ENCODE measurements around the gene CYBA.
"Not testable (repeated sequence)": the region's sequence is repeated elsewhere in the genome, so short reads cannot be mapped to it uniquely, and the experiment has no call there.

CYBA gene

DNA sequence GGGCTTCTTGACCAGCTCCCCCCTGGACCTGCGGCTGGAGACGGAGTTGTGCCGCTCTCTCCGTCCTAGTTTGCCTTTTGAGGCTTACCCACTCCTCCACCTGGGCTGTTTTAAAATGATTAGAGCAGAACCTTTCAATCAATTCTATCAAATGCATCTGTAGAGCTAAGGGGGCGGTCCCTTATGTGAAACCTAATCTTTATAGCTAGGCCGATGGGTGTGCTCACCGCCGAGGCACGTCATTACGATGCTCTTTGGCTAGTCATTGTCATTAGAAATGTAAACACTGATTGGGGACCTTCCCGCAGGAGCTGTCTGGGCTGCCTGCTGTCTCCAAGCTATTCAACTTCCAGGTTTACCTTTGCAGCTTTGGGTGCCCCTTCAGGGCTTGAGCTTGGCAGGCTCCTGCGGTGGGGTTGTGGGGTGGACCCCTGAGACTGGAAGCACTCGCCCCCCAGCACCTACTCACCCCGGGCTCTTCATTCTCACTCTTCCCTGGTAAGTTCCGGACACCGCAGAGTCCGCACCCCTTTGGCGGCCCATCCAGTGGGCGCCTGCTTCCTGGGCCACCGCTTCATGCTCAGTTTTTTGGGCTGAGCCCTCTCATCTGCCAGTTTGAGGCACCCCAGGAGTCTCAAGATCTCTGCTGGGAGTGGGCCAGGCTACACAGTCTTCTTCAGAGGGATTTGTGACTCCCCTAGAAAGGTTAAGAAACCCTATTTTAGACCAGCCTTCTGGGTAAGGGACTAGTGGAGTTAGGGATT, 33.4 kb downstream of the CYBA start:
- Mint-ChIP-seq H3K36me3 (ENCODE audit: low read depth) (peaks cover 12% of the 10 kb centered on the region), H3K27ac (no peak overlapping the region), H3K4me1 (ENCODE audit: low read depth) (peaks cover 19% of the 10 kb centered on the region), H3K27me3 (ENCODE audit: low read depth) (no peaks in the 10 kb centered on the region), H3K4me3 (no peak overlapping the region), H3K9me3 (no peaks in the 10 kb centered on the region)
- DNase-seq (ENCODE audit: low spot score): no peak

DNA sequence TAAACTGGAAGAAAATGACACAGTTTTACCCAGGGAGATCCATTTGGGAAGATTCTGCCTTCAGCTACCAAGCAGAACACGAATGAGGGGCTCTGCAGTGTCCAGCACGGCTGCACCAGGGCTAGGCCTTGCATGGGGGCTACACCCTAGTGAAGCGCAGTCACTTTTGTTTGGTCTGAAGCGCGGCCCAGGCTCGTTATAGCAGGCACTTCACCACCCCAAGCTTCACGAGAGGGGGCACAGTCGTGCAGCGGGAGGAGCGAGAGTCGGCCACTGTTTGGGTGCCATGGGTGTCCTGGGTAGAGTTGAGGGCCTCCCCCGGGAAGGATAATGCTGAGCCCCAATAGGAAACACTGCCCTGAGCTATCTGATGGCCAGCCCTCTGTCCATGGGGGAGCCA, 34.1 kb downstream of the CYBA start:
- Mint-ChIP-seq H3K9me3 (no peaks in the 10 kb centered on the region), H3K36me3 (ENCODE audit: low read depth) (peaks cover 12% of the 10 kb centered on the region), H3K4me1 (ENCODE audit: low read depth) (peaks cover 19% of the 10 kb centered on the region), H3K27ac (no peak overlapping the region), H3K4me3 (no peak overlapping the region), H3K27me3 (ENCODE audit: low read depth) (no peaks in the 10 kb centered on the region)
- DNase-seq (ENCODE audit: low spot score): no peak

DNA sequence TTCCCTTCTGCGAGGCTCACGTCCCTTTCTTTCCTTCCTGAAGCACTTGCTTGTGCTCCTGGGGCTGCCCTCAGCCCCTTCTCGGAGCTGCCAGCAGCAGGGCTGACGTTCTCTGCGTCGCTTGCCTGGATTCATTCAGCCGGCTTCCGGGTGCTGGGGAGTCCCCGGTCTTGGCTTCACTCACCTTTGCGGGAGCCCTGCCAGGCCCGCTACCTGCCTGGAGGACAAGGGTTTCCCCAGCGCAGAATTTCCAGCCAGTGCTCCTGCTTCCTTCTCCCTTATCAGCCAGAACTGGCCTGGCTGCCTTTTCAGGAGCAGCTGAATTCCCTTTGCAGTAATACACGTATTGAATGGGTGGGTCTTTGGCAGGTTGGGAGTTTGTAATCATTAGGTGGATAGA, 34.5 kb downstream of the CYBA start:
- Mint-ChIP-seq H3K4me3 (no peak overlapping the region), H3K9me3 (no peaks in the 10 kb centered on the region), H3K36me3 (ENCODE audit: low read depth) (peaks cover 12% of the 10 kb centered on the region), H3K27ac (no peak overlapping the region), H3K4me1 (ENCODE audit: low read depth) (peaks cover 19% of the 10 kb centered on the region), H3K27me3 (ENCODE audit: low read depth) (no peaks in the 10 kb centered on the region)
- no peak for DNase-seq (ENCODE audit: low spot score)

GRCh38 chr16:88614818-88615580, 35.9 kb downstream of the CYBA start:
- no peak for DNase-seq (ENCODE audit: low spot score)
- Mint-ChIP-seq H3K9me3 (no peaks in the 10 kb centered on the region), H3K4me1 (ENCODE audit: low read depth) (peaks cover 14% of the 10 kb centered on the region), H3K4me3 (no peak overlapping the region), H3K36me3 (ENCODE audit: low read depth) (peaks cover 22% of the 10 kb centered on the region), H3K27me3 (ENCODE audit: low read depth) (no peaks in the 10 kb centered on the region), H3K27ac (no peak overlapping the region)

DNA sequence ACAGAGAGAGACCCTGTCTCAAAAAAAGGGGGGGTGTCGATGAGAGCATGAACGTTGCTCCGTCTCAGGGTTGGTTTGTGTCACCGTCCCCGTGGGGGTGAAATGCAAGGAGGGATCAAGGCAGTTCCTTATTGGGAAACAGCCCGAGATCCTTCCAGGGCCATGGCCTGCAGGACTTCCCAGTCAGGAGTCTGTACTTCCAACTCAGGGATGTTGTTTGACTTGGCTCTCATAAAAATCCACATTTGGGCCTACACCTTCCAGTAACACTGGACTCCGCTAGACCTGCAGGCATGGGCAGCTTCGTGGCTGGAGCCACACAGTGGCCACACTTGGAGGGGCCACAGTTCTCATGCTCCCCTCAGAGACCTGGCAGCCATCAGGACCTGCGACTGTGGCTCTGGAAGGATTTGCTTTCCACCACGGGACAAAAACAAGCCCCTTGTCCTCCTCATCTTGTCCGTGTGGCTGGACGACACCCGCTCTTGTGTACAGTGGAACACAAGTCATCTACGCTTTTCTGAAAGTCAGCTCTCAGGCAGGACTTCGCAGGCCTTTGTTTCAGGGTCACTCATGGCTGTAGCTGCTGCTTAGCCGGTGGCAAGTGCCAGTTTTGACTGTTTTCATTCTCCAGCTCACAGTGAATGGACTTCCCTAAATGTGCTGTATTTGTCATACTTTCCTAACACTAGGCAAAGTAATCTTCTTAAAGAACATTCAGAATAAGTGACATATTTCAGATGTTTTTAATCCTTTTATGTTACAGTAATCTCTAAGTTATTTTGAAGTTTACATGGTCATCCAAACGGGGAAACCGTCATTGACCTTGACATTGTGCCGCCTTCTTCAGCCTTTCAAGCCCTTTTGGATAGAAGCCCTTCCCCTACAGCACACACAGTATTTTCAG, 36.7 kb downstream of the CYBA start:
- no peak overlapping the region for H3K27ac Mint-ChIP-seq
- peaks cover 26% of the 10 kb centered on the region for H3K36me3 Mint-ChIP-seq (ENCODE audit: low read depth)
- no peaks in the 10 kb centered on the region for H3K9me3 Mint-ChIP-seq
- H3K4me1 Mint-ChIP-seq (ENCODE audit: low read depth): peaks cover 6% of the 10 kb centered on the region
- H3K27me3 Mint-ChIP-seq (ENCODE audit: low read depth): no peaks in the 10 kb centered on the region
- no peak overlapping the region for H3K4me3 Mint-ChIP-seq
- DNase-seq (ENCODE audit: low spot score): no peak

DNA sequence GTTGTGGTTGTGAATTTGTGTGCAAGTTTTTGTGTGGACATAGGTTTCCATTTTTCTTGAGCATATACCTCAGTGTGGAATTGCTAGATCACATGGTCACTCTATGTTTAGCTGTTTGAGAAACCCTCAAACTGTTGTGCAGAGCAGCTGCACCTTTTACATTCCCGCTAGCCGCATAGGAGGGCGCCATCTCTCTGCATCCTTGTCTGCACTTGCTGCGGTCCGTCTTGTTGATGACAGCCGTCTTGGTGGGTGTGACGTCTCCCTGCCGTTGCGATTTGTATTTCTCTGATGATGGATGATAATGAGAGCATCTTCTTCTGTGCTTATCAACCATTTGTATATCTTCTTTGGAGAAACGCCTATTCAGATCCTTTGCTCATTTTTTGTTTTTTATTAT, 37.6 kb downstream of the CYBA start:
- no peaks in the 10 kb centered on the region for H3K9me3 Mint-ChIP-seq
- H3K4me1 Mint-ChIP-seq (ENCODE audit: low read depth): peaks cover 2% of the 10 kb centered on the region
- H3K27me3 Mint-ChIP-seq (ENCODE audit: low read depth): no peaks in the 10 kb centered on the region
- H3K36me3 Mint-ChIP-seq (ENCODE audit: low read depth): peaks cover 28% of the 10 kb centered on the region
- H3K4me3 Mint-ChIP-seq: no peak overlapping the region
- no peak overlapping the region for H3K27ac Mint-ChIP-seq
- no peak for DNase-seq (ENCODE audit: low spot score)

DNA sequence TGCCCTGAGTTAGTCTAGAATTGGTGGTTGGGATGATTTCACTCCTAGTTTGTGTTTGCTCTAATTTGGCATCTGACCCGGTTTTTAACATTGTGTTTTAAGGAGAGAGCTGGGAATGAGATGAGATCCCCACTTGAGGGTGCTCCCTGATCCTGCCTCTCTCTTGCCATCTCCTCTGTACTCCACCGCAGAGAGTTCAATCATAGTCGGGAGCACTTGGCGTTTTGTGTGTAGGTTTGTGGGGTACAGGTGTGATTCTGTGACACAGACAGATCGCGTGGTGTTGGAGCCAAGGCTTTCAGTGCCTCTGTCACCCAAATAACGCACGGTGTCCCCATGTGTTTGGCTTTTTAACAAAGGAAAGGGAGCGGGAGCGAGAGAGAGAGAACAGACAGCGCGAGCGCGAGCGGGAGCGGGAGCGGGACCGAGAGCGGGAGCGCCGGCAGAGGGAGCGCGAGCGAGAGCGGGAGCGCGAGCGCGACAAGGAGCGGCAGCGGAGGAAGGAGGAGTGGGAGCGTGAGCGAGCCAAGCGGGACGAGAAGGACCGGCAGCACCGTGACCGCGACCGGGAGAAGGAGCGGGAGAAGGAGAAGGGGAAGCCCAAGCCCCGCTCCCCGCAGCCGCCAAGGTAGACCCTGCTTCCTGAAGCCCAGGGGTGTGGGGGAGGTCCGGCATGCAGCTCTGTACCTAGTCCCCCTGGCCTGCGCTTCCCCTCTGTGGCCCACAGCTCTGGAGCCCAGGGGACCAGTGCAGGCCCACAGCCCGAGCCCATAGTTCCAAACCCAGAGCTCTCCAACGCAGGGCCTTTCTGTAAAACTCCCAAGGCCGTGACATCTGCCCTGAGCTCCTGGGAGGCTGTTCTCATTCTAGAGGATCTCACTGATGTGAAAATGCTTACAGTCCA, 39.7 kb downstream of the CYBA start:
- no peak overlapping the region for H3K27ac Mint-ChIP-seq
- no peaks in the 10 kb centered on the region for H3K4me1 Mint-ChIP-seq (ENCODE audit: low read depth)
- H3K9me3 Mint-ChIP-seq: no peaks in the 10 kb centered on the region
- H3K27me3 Mint-ChIP-seq (ENCODE audit: low read depth): no peaks in the 10 kb centered on the region
- no peak overlapping the region for H3K4me3 Mint-ChIP-seq
- H3K36me3 Mint-ChIP-seq (ENCODE audit: low read depth): peaks cover 34% of the 10 kb centered on the region
- DNase-seq (ENCODE audit: low spot score): no peak

GRCh38 chr16:88610080-88610479, 40.8 kb downstream of the CYBA start:
- no peak overlapping the region for H3K27ac Mint-ChIP-seq
- H3K9me3 Mint-ChIP-seq: no peaks in the 10 kb centered on the region
- no peak for DNase-seq (ENCODE audit: low spot score)
- H3K36me3 Mint-ChIP-seq (ENCODE audit: low read depth): peaks cover 40% of the 10 kb centered on the region
- H3K4me1 Mint-ChIP-seq (ENCODE audit: low read depth): no peaks in the 10 kb centered on the region
- H3K4me3 Mint-ChIP-seq: no peak overlapping the region
- H3K27me3 Mint-ChIP-seq (ENCODE audit: low read depth): no peaks in the 10 kb centered on the region

DNA sequence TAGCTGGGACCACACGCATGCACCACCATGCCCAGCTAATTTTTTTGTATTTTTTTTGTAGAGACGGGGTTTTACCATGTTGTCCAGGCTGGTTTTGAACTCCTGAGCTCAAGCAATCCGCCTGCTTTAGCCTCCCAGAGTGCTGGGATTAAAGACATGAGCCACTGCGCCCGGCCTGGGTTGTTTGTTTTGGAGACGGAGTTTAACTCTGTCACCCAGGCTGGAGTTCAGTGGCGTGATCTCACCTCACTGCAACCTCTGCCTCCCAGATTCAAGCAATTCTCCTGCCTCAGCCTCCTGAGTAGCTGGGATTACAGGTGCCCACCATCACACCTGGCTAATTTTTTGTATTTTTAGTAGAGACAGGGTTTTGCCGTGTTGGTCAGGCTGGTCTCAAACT, 41.4 kb downstream of the CYBA start:
- not testable (repeated sequence) for H3K27ac Mint-ChIP-seq; H3K27me3 Mint-ChIP-seq (ENCODE audit: low read depth); H3K4me1 Mint-ChIP-seq (ENCODE audit: low read depth); H3K9me3 Mint-ChIP-seq; DNase-seq (ENCODE audit: low spot score); H3K4me3 Mint-ChIP-seq
- H3K36me3 Mint-ChIP-seq (ENCODE audit: low read depth): peaks cover 40% of the 10 kb centered on the region

DNA sequence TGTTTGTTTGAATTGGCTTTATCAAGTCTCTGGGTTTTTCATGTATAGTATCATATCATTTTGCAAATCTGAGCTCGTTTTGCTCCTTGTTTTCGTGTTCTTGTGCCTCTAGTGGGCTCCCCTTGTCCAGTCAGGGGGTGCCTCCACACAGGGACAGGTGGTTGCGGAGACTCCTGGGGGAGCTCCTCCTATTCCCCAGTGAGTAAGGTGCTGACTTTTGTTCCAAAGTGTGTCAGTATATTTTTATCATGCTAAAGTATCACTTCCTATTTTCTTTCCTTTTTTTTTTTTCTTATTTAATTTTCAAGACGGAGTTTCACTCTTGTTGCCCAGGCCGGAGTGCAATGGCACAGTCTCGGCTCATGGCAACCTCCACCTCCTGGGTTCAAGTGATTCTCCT, 42.8 kb downstream of the CYBA start:
- Mint-ChIP-seq H3K9me3 (no peaks in the 10 kb centered on the region), H3K36me3 (ENCODE audit: low read depth) (peaks cover 39% of the 10 kb centered on the region), H3K27ac (no peak overlapping the region), H3K27me3 (ENCODE audit: low read depth) (no peaks in the 10 kb centered on the region), H3K4me3 (no peak overlapping the region), H3K4me1 (ENCODE audit: low read depth) (no peaks in the 10 kb centered on the region)
- DNase-seq (ENCODE audit: low spot score): no peak

DNA sequence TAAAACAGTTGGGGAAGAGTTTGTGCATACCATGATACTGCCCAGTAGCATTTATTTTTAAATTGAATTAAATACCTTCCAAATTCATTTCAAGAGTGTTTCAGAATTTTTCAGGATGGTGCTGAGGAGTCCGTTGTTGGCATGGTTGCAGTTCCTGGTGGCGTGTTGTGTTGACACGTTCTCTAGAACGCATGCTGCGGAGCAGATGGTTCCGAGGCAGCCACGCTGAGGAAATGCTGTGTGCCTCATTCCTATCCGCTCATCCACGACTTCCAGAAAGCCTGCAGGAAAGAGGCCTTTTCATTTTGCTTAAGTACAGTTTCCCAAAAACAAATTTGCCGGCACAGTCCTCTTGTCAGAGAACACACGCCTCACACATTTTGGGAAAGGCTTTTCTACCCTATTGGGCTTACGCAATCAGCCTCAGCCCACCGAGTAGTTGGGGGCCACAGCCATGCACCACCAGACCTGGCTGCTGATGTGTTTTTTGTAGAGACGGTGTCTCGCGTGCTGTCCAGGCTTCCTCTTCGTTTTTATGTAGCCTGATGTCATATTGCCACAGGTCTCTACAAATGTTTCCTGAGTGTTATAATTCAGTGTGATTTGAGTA, 44.6 kb downstream of the CYBA start:
- Mint-ChIP-seq H3K4me3 (no peak overlapping the region), H3K27me3 (ENCODE audit: low read depth) (no peaks in the 10 kb centered on the region), H3K27ac (no peak overlapping the region), H3K4me1 (ENCODE audit: low read depth) (no peaks in the 10 kb centered on the region), H3K36me3 (ENCODE audit: low read depth) (peaks cover 49% of the 10 kb centered on the region), H3K9me3 (no peaks in the 10 kb centered on the region)
- DNase-seq (ENCODE audit: low spot score): no peak

DNA sequence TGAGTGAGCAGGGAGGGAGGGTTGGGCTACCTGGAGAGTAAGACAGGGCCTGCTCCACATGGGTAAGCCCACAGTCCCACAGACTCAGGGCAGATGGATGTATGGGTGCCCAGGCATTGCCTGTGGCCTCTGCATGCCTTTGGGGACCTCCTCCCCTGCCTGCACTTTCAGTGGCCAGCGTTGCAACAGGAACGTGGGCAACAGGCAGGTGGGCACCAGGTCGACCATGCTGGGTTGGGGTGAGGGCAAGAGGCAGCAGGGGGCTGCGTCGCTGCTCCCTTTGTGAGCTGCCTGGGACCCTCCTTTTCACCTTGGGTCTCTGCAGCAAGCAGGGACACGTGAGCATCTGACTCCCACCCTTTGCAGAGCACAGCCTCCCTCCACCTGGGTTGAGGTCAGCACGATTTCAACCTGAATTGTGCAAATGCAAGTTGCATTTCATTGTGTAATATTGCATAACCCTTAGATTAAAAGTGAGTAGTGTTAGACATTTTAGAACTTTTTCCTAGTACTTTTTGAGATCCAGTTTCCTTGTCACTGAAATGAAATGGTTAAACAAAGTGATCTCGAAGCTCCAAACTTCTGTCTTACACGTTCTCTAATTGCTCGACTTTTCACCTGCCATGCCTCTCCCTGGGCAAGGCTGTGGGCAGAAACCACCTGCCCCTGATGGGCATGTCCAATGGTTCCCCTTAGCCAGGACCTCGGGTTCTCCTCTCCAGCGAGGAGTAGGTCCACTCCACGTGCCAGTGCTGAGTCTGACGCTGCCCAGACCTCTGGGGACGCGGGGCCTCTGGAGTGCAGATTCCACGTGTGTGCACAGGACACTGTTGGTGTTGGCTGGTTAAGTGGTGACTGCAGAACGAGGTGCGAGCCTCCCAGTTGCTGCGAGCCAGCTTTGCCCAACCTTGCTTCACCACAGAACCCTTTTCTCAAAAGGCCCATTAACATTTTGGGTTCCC, 45.4 kb downstream of the CYBA start:
- Mint-ChIP-seq H3K36me3 (ENCODE audit: low read depth) (peaks cover 51% of the 10 kb centered on the region), H3K9me3 (no peaks in the 10 kb centered on the region), H3K4me3 (no peak overlapping the region), H3K4me1 (ENCODE audit: low read depth) (no peaks in the 10 kb centered on the region), H3K27me3 (ENCODE audit: low read depth) (no peaks in the 10 kb centered on the region), H3K27ac (no peak overlapping the region)
- DNase-seq (ENCODE audit: low spot score): no peak
